ENCODE measurements around the gene PCSK4.
"Not testable (repeated sequence)": the region's sequence is repeated elsewhere in the genome, so short reads cannot be mapped to it uniquely, and the experiment has no call there.

The PCSK4 gene

DNA sequence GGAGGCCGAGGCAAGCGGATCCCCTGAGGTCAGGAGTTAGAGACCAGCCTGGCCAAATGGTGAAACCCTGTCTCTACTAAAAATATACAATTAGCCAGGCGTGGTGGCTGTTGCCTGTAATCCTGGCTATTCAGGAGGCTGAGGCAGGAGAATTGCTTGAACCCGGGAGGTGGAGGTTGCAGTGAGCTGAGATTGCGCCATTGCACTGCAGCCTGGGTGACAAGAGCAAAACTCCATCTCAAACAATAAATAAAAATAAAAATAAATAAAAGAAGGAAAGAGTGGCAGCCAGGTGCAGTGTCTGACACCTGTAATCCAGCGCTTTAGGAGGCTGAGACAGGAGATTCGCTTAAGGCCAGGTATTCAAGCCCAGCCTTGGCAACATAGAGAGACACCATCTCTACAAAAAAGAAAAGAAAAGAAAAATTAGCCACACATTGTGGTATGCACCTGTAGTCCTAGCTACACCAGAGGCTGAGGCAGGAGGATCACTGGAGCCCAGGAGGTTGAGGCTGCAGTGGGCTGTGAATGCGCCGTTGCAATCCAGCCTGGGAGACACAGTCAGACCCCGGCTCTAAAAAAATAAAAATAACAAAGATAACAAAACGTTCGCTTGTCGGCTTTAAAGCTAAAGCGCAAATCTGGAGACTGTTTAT, 12.4 kb upstream of the PCSK4 start:
- Histone ChIP-seq H3K4me1 (no peaks in the 10 kb centered on the region), H3K9me3 (no peaks in the 10 kb centered on the region), H3K27me3 (peaks cover 4% of the 10 kb centered on the region), H3K4me3 (ENCODE audit: low read depth, low read length) (peak overlapping the region; percentile 43), H3K36me3 (no peaks in the 10 kb centered on the region)
- TF ChIP-seq, protein P1, sequence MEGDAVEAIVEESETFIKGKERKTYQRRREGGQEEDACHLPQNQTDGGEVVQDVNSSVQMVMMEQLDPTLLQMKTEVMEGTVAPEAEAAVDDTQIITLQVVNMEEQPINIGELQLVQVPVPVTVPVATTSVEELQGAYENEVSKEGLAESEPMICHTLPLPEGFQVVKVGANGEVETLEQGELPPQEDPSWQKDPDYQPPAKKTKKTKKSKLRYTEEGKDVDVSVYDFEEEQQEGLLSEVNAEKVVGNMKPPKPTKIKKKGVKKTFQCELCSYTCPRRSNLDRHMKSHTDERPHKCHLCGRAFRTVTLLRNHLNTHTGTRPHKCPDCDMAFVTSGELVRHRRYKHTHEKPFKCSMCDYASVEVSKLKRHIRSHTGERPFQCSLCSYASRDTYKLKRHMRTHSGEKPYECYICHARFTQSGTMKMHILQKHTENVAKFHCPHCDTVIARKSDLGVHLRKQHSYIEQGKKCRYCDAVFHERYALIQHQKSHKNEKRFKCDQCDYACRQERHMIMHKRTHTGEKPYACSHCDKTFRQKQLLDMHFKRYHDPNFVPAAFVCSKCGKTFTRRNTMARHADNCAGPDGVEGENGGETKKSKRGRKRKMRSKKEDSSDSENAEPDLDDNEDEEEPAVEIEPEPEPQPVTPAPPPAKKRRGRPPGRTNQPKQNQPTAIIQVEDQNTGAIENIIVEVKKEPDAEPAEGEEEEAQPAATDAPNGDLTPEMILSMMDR (IDR thresholded peaks at IDR 0.05; ENCODE audit: low read depth, low read length) = no peak
- DNase-seq = no peak

GRCh38 chr19:1501200-1501595, 11.0 kb upstream of the PCSK4 start:
- DNase-seq = no peak
- no peaks in the 10 kb centered on the region for H3K4me1 ChIP-seq
- peaks cover 4% of the 10 kb centered on the region for H3K27me3 ChIP-seq

GRCh38 chr19:1499231-1499630, 9.1 kb upstream of the PCSK4 start:
- H3K9me3 ChIP-seq; H3K4me3 ChIP-seq (ENCODE audit: low read depth, low read length); H3K4me1 ChIP-seq; H3K36me3 ChIP-seq; DNase-seq; H3K27me3 ChIP-seq: not testable (repeated sequence)

More at GRCh38 chr19:1501200-1501595, 11.0 kb upstream of the PCSK4 start:
- TF ChIP-seq, protein P1 (IDR thresholded peaks at IDR 0.05; ENCODE audit: low read depth, low read length) = no peak
- H3K9me3 ChIP-seq = no peaks in the 10 kb centered on the region
- no peak overlapping the region for H3K4me3 ChIP-seq (ENCODE audit: low read depth, low read length)
- H3K36me3 ChIP-seq = no peaks in the 10 kb centered on the region

- Histone ChIP-seq H3K9me3 (no peaks in the 10 kb centered on the region), H3K27me3 (no peaks in the 10 kb centered on the region; the same call in 1 of the 2 replicates), H3K36me3 (no peaks in the 10 kb centered on the region), H3K4me1 (peaks cover 4% of the 10 kb centered on the region; the same call in 1 of the 2 replicates), H3K4me3 (ENCODE audit: low read depth, low read length) (no peak overlapping the region)
- TF ChIP-seq, protein P1 (IDR thresholded peaks at IDR 0.05; ENCODE audit: low read depth, low read length) = no peak
- DNase-seq = no peak
These were observed 7.6 kb upstream of the PCSK4 start for GRCh38 chr19:1497578-1498235.

DNA sequence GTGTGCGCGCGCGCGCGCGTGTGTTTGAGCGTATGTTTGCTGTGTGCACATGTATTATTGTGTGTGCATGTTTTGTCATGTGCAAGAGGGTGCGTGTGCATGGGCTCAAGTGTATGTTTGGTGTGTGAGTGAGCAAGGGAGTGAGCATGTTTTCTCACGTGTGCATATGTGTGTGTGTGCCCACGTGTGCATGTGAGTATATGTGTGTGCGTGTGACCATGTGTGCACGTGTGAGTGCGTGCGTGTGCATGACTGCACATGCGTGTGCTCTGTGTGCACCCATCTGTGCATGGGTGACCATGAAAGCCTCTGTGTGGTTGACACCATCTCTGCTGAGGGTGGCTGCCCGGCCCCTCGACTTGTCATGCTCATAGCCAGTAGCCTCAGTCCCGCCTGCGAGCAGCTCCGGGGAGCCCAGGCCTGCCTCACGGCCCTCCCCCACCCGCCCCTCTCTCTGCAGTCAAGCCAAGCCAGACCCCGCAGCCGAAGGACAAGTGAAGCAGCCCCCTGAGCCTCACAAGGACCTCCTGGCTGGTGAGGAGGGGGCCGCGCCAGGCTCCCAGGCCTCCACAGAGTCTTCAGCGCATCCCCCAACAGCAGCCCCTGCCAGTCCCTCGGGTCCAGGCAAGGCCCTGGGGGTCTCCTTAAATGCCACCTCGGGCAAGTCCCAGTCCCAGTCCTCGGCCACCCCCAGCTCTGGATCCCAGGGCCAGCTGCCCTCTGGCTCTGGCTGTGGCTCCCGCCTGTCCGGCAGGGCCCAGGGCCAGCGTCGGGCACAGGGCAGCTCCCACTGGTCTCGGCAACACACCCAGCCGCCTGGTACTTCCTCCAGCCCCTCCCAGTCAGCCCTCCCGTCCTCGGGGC, 6.8 kb upstream of the PCSK4 start:
- DNase-seq = no peak
- Histone ChIP-seq H3K4me3 (ENCODE audit: low read depth, low read length) (no peak overlapping the region), H3K27me3 (no peaks in the 10 kb centered on the region), H3K9me3 (no peaks in the 10 kb centered on the region), H3K4me1 (peaks cover 4% of the 10 kb centered on the region; the same call in 1 of the 2 replicates), H3K36me3 (no peaks in the 10 kb centered on the region)
- TF ChIP-seq, protein P1 (IDR thresholded peaks at IDR 0.05; ENCODE audit: low read depth, low read length) = no peak

GRCh38 chr19:1495799-1496713, 5.9 kb upstream of the PCSK4 start:
- H3K4me1 ChIP-seq = peaks cover 4% of the 10 kb centered on the region; the same call in 1 of the 2 replicates
- TF ChIP-seq, protein P1 (IDR thresholded peaks at IDR 0.05; ENCODE audit: low read depth, low read length) = no peak
- H3K27me3 ChIP-seq = no peaks in the 10 kb centered on the region
- DNase-seq = no peak
- no peaks in the 10 kb centered on the region for H3K36me3 ChIP-seq
- H3K9me3 ChIP-seq = no peaks in the 10 kb centered on the region
- H3K4me3 ChIP-seq (ENCODE audit: low read depth, low read length) = no peak overlapping the region
